HFFc6 (cell line): ENCODE measurements around the gene TYRO3. TPM values are rescaled to one million over a fixed set of nuclear protein-coding genes. Genes with fewer than 3 reads are reported as not detected.

Experiments
- DNase-seq: peaks from one replicate; pipeline ENCODE4 v3.0.0-alpha.2; 2018
- H3K27ac Mint-ChIP-seq: 2 replicates; pipeline ENCODE4 v1.8.0; 2020; ENCODE audit warnings: mild to moderate bottlenecking, mixed read lengths
- H3K27me3 Mint-ChIP-seq: 2 replicates; pipeline ENCODE4 v1.8.0; 2021; ENCODE audit warnings: mild to moderate bottlenecking, moderate library complexity, mixed read lengths; ENCODE audit not compliant: insufficient read depth
- H3K36me3 Mint-ChIP-seq: 2 replicates; pipeline ENCODE4 v1.8.0; 2021; ENCODE audit warnings: low read depth, mixed read lengths
- H3K4me1 Mint-ChIP-seq: 2 replicates; pipeline ENCODE4 v1.8.0; 2020; ENCODE audit warnings: low read depth, mixed read lengths
- H3K4me3 Mint-ChIP-seq: 2 replicates; pipeline ENCODE4 v1.8.0; 2020; ENCODE audit warnings: mild to moderate bottlenecking, moderate library complexity, mixed read lengths
- H3K9me3 Mint-ChIP-seq: 2 replicates; pipeline ENCODE4 v1.8.0; 2020; ENCODE audit warnings: mild to moderate bottlenecking, mixed read lengths
- CTCF ChIP-seq: fragments of 200-600 bp; sonication (generic); IDR thresholded peaks from 2 replicates; pipeline ENCODE4 v1.5.0; 2021; ENCODE audit warnings: antibody characterized with exemption, mild to moderate bottlenecking
- total RNA-seq, 6 experiments: library from RNA; stranded (reverse); fragmentation: NEBNext Ultra II Directional; extraction: Animal tissue kit (Norgen Biotek cat#: 25700); gene quantifications; 2 replicates in 1 of 6; 3 replicates in 5 of 6; pipeline ENCODE4 v1.2.3, GENCODE V29; 2021

The TYRO3 gene
- total RNA-seq, 6 experiments from 2014 or later: 16.6 to 27.6 (median 21.9) TPM

DNA sequence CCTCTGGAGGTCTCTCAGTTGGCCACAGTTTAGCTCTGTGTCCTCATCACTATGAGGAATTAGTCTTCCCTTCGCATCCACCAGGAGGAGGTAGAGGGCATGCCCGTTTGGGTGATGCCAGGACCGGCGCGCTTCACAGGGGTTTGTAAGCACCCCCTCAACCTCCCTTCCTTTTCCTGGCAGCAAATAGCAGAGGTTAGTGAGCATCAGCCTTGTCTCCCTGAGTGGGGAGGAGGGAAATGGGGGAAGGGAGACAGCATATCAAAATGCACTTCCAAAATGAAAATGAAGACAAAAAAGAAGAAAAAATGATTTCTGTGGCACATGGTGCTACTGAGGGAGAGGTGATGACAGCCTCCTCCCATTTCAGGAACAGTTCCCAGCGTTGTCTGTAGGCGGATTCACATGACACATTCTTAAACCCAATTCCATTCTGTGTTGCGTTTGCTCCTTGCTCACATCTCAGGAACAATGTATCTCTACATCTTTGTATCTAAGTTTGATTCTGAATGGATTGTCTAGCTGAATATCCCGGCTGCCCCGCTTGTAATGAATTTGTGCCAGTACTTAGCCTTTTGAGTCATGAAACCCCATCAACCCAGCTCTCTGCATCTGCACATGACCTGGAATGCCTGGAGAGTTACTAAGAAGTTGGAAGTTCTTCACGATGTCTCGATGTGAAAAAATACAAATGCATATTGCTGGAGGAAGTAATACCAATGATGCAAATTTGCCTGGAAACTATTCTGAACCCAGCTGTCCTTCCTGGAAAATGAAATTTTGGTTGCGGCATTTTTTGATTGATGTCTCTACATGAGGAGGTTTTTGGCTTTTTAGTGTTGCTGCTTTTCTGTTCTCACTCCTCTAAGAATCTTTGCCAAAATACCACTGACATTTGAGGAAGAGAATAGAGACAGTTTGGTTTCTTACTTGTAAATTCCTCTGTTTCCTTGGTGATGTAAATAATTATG lies 45.2 kb downstream of the TYRO3 start:
- H3K27me3 Mint-ChIP-seq: peaks cover 2% of the 10 kb centered on the region
- peak; percentile 87 for DNase-seq
- H3K4me1 Mint-ChIP-seq: peaks cover 57% of the 10 kb centered on the region
- peak overlapping the region; percentile 92 for H3K27ac Mint-ChIP-seq
- H3K9me3 Mint-ChIP-seq: no peaks in the 10 kb centered on the region
- peaks cover 5% of the 10 kb centered on the region; the same call in 1 of the 2 replicates for H3K36me3 Mint-ChIP-seq
- peak overlapping the region; percentile 88 for H3K4me3 Mint-ChIP-seq
- TF ChIP-seq CTCF: peak; percentile 89

- Mint-ChIP-seq H3K9me3 (no peaks in the 10 kb centered on the region), H3K27me3 (peaks cover 3% of the 10 kb centered on the region), H3K4me3 (no peak overlapping the region), H3K4me1 (peaks cover 63% of the 10 kb centered on the region), H3K27ac (peak overlapping the region; percentile 50), H3K36me3 (peaks cover 5% of the 10 kb centered on the region; the same call in 1 of the 2 replicates)
- no peak for TF ChIP-seq CTCF
- no peak for DNase-seq
Measured at GRCh38 chr15:41605566-41605965, 46.6 kb downstream of the TYRO3 start.

GRCh38 chr15:41606997-41607396 lies 48.0 kb downstream of the TYRO3 start:
- peaks cover 3% of the 10 kb centered on the region for H3K27me3 Mint-ChIP-seq
- peak; percentile 94 for DNase-seq
- H3K4me1 Mint-ChIP-seq: peaks cover 63% of the 10 kb centered on the region
- TF ChIP-seq CTCF: no peak
- peak overlapping the region; percentile 66 for H3K27ac Mint-ChIP-seq
- H3K4me3 Mint-ChIP-seq: peak overlapping the region; percentile 19
- H3K9me3 Mint-ChIP-seq: no peaks in the 10 kb centered on the region
- peaks cover 5% of the 10 kb centered on the region; the same call in 1 of the 2 replicates for H3K36me3 Mint-ChIP-seq

DNA sequence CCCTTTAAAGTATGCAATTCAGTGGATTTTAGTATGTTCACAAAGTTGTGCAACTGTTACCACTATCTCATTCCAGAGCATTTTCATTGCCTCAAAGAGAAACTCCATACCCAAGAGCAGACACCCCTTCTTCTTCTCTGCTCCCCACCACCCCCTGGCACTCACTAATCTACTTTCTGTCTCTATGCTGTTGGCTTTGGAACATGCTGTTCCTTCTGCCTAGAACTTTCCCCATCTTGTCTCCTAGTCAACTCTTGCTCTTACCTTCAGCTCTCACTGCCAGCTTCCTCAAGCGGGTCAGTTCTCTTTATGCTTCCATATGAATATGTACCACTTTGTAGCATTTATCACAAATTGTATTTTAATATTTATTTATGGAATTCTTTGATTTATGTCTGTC lies 50.1 kb downstream of the TYRO3 start:
- no peak for DNase-seq
- peaks cover 3% of the 10 kb centered on the region for H3K27me3 Mint-ChIP-seq
- no peak overlapping the region for H3K27ac Mint-ChIP-seq
- no peaks in the 10 kb centered on the region for H3K9me3 Mint-ChIP-seq
- no peak for TF ChIP-seq CTCF
- H3K4me3 Mint-ChIP-seq: no peak overlapping the region
- H3K36me3 Mint-ChIP-seq: peaks cover 5% of the 10 kb centered on the region; the same call in 1 of the 2 replicates
- H3K4me1 Mint-ChIP-seq: peaks cover 48% of the 10 kb centered on the region

DNA sequence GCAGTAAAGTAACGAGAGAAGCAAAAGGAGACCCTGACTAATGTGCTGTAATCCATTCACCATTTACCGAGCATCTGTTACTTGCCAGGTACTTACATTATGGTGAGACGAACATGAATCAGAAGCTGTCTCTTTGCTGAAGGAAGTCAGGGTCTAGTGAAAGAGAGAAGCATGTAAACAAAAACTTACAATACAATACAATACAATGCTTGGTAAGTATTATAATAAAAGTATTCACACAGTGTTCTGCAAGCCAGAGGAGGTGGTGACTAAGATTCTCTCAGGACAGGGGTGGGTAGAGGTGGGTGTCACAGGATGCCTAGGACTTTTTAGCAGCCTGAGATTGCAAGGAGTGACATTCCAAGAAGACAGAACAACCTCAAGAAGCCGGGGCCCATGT lies 51.0 kb downstream of the TYRO3 start:
- no peak for TF ChIP-seq CTCF
- Mint-ChIP-seq H3K27ac (no peak overlapping the region), H3K4me3 (peak overlapping the region; percentile 10), H3K27me3 (peaks cover 3% of the 10 kb centered on the region), H3K4me1 (peaks cover 42% of the 10 kb centered on the region), H3K36me3 (peaks cover 5% of the 10 kb centered on the region; the same call in 1 of the 2 replicates), H3K9me3 (no peaks in the 10 kb centered on the region)
- DNase-seq: no peak
